RPMI8226 (cell line): ENCODE data around the gene UBAC2.

Experiments
- DNase-seq: peaks from one replicate; pipeline ENCODE4 v3.0.0-alpha.2; 2015

Gene UBAC2

DNA sequence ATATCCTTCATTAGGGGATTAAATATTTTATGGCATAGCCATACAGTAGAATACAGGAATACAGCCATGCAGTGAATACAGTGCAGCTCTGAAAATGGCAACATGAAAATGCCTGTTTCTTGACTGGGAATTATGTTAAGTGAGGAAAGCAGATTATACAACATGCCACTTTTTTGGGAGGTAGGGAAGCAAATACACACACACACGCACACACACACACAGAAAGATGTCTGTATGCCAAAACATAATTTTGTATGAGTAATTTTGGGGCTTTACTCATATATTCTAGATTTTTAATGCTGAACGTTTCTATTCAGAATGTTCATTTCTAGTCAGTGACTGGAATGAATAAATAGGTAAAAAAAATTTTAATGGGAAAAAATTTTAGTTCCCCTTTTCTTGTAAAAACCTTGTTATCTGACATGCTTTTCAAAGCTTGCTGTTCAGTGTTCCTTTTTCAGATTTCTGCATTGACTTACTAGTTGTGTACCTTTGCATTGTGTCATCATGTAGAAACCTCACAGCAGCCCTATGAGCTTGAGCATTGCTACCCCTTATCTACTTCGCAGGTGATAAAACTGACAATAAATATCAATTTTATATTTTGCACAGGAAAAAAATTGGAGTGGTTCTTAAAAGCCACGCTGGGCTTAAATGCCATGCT, 98.7 kb downstream of the UBAC2 start:
- no peak for DNase-seq

DNA sequence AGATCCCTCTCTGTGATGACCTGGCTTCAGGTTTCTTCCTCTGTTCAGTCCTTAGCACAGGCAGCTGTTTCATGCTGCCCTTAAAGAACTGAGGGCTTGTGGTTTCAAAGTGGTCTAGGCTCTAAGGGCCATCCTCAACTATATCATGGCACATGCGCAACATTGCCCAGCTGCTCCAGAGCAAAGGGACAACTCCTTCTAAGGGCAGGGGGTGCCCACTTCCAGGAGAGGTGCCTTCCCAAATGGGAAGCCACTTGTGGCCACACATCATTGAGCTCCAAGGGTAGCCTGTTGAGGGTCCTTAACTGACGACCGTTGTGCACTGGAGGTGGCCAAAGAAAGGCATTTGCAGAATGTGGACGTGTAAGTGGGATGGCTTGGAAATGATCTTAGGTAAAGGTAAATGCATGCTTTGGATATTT, 99.3 kb downstream of the UBAC2 start:
- no peak for DNase-seq

DNA sequence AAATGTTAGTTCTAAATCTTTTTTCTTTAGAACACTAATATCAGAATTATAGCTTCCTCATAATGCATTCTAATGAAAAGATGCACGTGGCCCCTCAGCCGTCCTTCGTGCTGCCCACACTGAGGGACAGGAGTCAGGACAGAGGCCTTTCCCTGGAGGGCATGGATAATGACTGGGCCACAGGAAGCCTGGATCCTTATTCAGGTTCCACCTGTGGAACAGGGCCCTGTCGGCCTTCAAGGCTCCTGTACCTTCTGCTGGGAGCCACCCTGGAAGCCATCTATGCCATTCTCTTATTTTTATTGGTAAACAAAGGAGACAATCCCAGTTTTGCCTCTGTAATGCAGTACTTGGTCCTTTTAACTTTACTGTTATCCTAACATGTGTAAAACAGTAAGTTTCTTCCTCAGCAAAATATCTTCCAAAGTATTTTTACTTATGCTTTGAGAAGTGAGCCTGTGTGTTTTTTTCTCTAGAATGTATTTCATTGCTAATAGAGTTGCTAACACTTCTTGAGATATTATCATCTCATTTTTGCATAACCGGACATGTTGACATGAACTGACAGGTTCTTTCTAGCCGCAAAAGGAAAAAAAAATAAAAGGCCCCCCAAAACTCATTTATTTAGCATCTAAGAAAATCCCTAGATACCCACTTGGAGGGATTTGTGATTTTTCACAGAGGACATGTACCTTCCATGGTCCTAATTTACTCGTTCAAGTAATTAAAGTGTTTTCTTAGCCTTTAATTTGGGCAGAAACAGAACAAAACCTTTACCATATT, 100.6 kb downstream of the UBAC2 start:
- no peak for DNase-seq

DNA sequence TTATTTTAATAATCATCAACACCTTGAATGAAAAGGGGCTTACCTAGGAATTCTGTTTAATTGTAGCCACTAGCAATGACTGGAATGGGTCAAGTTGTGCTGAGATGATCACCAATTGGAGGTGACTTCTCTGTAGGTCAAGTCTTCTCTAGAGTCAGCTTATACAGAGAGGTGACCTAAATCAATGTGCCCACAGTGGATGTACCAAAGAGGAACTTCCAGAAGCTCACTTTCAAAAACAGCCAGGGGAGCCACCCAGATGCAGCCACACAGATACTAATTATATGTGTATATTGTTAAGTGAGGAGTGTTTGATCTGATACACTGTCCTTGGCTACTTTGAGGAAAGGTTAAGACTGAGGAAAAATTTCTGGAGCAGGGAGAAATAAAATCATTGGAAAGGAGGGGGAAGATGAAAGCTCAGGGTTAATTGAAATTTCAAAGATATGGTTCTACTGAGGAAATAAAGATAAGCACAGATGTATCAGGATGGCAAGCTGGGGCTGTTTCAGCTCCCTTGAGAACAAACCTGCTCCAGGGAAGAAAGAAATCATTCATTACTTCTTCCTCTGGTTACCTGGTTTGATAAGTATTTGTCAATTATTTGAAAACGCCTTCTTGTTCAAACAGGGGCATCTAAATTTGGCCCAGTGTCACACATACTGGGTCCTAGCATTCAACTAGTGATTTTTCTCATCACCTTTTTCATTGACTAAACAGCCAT, 101.4 kb downstream of the UBAC2 start:
- no peak for DNase-seq

DNA sequence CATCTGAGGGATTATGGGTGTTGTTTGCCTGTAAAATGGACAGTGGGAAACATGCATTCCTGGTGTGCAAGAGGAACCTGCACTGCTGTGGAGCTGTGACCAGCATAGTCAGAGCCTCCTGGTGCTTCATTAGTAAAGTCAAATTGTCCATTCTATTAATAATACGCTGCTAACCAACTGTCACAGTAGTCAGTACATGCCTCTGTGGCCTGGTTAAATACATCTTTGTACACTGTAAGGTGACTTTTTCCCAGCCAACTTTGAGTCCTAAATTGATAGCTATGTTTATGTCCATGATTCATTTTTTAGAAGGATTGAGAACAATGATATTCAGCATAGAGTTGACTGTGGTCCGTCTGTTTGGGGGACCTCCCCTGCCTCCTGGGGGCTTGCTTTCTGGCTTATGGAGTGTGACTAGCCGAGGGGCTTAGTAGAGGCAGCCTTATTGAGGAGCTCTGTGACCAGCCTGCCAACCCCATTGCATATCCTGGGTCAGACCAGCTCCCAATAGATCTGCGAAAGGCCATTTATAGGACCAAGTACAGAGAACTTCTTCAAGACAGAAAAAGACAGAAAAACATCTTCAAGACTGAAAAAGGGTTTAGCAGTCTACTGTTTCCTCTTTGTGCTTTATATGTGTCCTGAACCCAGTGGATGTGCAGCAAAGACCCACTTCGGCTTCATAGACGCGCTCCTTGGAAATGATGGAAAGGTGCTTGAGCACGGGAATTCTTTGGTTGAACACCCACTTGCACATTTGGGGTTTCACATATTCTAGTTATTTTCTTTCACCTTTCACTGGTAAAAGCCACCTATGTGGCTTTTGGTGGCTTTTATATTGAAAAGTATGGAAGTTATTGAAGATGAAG, 102.2 kb downstream of the UBAC2 start:
- DNase-seq = no peak

DNA sequence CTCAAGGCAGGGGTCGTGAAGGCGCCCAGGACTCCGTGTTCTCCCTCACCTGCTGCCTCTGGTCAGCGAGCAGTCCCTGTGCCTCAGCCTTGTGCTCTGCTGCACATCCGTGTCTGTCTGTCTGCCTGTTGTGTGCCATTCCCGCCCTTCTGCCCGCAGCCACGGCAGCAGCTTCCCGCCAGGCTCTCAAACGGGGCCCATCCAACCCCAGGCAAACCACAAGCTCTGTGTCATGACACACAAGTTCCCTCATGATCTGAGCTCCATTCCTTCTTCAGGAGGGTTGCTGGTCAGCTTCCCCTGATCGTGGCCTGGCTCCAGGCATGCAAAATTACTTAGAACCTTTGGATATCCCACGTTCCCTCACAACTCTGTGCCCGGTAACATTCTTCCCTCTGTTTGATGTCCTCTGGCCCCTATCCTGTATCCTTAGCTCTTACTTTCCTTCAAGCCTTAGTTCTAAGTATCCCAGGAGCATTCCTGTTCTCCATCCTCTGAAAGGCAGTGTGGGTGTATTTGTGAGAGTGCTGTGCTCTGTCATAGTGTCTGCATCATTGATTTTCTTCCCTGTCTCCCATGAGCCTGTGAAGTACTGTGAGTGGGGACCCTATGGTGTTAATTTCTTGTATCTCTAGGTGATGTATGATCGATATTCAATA, 103.3 kb downstream of the UBAC2 start:
- DNase-seq = no peak

DNA sequence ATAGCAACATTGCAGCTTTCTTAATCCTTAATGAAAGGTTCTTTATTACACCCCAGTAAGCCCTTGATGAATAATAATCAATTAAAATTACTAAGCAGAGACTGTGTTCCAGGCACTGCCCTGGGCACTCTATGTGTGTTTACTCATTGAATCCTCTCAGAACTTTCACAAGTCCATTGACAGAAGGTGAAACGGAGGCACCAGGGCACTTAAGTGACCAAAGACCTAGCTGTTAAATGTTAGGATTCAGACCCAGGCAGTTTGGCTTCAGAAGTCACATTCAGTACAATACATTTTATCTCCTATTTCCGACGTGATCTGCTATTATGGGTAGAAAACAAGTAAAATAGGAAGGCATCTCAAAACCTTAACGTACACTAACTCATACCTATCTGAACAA, 103.9 kb downstream of the UBAC2 start:
- DNase-seq = no peak

DNA sequence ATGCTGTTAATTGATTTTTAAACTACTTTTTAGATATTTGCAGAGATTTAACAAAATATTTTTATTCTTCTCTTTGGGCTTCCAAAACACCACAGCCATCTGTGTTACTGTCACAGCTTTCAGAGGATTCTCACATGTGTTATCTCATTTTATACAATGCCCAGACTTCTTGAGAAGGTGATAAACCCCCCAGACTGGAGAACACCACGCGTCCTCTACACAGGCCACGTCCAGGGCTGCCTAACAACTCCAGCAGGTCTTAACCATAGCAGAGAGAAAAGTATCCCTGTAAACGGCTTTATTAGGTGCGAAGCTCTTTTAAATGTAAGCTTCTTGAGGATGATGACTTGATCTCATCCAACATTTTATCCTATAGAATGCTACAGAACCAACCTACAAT, 104.5 kb downstream of the UBAC2 start:
- DNase-seq = no peak

DNA sequence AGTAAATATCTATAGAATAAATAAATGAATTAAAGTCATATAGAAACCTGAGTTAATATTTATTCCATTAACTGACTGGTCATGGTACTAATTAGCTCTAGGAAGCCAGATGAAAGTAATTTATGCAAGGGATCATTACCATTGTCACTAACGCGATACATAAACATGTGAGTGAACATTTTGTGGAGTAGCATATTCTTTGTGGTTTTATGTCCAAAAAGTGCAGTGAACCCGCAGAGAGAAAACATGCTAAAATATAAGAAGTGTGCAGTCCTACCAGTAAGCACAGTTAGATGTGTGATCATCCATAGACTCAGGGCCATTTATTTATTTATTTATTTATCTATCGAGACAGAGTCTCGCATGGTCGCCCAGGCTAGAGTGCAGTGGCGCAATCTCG, 104.9 kb downstream of the UBAC2 start:
- no peak for DNase-seq

DNA sequence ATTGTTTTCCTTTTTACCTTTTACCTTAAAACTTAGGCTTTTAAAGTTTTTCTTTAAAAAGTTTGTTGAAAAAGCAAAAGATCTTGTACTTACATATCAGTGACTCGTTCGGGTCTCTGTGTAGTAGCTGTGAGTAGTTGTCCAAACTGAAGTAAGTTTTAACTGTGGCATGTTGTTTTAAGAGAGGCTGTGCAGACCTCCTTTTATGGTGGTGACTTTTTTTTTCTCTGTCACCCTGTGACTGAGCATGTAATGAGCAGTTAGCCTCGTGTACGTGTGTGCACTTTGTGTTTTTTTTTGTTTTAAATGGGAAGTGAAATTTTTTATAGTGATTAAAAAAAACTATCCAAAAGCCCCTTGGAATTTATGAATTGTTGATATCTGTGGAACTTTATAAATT, 106.6 kb downstream of the UBAC2 start, which contains the start of gene GPR183:
Gene GPR183 (minus strand): TSS at position 153 of the 400 bp plus-strand sequence. CDS start 11,254 bp downstream, outside the sequence.
- DNase-seq = no peak

DNA sequence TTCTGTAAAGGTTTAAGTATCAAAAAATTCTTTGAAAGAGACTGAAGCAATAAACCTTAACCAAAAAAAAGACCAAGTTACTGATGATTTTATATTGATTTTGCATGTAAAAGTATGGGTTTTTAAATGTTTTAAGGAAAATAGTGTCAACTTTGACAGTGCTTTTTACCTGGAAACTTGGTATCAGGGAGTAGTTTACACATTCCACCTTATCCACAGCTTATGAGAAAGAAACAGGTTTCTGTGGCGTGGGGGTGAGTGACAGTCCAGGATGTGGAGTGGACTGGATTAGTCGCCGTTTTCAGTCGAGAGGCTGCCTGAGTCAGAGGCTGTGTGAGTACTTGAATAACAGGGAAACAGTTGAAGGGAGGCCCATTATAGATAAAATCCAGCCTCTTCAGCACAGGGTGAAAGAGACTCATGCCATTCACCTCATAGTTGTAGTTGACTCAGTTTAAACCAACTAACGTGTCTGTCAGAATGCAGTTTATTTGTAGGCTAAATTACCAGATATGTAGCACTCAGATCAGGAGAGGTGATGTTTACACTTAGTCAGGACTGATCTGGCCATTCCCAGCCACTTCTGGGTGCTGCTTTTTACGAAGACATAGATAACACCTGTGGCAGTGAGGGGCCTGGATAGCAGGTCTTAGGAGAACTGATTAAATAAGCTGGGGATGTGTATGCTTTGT, 107.1 kb downstream of the UBAC2 start:
- DNase-seq = no peak

DNA sequence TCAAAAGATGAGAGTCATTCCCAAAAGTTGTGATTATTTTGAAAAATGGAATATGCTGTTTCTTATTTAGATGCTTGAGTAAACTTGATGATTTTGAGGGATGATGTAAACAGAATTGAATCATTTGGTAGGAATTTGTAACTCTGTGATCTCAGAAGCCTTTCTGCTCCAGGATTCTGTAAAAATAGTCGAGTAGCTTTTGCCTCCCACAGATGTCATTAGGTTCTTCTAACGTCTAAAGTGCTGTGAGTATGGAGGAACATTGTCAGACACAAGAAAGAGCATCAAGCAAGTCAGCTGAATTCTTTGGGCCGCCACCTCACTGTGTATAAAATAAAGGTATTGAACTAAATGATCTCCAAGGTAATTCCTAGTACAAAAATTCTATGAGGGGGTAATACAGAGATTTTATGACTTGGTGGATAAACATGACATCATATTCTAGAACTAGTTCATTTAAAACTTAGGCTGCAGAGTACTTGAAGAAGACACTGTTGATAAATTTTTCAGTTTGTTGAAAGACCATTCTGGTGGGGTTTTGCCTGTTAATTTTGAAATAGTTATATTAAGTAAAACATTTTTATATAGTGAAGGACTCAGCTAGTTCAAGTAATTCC, 107.9 kb downstream of the UBAC2 start:
- no peak for DNase-seq

DNA sequence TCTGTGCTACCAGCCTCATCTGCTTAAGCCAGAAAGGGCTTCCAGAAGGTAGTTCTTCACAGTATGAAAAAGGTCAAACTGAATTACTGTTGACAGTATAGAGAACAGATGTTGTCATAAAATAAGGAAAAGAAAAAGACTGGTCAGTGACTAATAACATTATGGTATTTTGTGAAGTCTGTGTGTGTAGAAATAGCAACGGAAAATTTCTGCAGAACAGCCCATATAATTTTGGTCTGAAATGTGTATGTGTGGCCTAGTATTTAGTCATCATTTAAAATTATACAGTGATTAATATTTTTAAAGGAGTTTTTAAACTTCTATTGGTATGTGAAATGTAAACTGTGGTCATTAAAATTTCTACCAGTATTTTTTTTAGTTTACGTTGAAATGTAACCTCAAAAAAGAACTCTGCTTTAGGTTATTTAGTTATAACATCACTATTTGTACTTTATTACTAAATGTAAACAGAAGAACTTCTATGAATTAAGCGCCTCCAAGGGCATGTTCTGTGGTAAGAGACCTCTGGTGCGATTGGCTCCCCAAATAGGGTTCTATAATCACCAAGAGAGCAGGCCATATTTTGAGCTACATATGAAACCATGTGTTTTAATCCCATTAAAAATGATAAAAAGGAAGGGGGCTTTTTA, 109.9 kb downstream of the UBAC2 start:
- DNase-seq = no peak

DNA sequence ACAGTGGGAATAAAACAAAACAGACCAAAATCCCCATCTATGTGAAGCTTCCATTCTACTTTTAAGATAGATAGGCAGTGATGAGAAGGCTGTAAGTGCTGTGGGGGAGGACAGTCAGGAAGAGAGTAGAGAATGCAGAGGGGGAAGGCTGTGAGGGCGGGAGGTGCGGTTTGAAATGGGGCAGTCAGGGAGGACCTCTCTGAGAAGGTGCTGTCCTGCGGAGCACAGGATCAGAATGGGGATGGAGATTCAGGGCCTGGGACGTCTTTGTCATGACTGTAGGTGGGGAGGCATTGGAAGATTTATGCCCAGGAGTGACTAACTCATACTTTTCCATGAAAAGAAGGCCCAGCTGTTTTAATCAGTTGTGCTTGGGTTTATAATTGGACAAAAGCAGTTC, 110.5 kb downstream of the UBAC2 start:
- DNase-seq = no peak

DNA sequence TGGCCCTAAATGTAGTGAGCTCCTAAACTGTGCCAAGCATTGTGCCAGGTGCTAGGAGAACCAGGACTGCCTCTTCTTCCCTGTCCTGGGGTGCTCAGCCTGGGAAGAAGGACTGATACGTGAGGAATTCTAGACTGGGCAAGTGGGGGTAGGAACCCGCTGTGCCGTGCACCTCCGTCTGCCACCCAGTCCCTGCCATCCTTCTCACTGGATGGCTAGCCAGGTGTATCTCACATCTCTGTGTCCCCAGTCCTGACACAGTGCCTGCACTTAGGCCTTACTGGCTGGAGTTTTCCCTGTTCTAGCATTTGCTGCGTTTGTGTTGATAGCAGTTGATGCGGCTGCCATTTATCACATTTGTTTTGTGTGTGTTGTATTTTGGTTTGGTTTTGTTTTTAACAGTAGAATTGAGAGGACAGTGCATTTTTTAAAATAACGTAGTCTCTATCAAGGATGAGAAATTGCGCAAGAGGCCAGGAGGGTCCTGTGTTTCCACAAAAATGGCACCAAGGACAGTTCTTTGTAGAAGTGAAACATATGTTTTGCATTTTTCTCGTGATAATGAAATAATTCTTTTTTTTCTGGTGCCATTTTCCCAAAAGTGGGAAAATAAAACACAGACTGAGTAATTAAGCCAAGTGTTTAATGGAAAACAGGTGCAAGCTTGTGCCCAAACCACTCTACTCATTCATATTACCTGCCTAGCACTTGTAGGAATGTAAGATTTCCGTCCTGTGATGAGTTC, 111.3 kb downstream of the UBAC2 start:
- DNase-seq = no peak

DNA sequence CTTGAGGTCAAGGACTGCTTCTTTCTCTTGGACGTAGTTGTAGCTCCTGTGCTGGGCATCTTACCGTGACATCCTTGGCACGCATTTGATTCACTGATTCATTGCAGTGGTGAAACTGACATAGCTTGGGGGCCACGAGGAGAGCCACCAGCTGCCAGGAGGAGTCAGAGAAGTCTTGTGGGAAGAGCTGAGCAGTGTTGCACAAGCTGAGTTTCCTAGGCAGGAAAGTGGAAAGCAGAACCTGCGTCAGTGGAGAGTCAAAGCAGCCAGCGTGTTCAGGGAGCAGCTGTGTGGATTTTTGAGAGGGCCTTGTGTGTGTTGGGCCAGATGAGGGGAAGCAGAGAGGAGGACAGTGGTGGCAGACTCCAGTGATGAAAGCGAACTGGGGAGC, 111.8 kb downstream of the UBAC2 start:
- DNase-seq = no peak

DNA sequence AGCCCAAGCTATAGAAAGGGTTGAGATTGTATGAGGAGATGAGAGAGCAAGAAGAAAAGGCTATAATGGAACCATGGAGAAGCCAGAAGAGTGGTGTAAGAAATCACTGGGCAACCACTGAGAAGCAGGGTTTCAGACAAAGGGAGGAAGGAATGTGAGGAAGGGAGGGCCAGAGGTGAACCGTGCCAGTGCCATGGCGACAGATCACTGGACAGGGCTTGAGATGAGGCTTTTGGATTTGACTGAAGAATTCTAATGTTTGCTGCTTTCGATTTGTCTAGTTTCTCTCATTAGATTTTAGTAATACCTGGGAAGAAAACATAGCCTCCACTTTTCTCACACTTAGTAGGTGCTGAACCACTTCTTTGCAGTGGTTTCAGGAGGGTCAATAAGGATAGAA, 112.8 kb downstream of the UBAC2 start:
- no peak for DNase-seq

DNA sequence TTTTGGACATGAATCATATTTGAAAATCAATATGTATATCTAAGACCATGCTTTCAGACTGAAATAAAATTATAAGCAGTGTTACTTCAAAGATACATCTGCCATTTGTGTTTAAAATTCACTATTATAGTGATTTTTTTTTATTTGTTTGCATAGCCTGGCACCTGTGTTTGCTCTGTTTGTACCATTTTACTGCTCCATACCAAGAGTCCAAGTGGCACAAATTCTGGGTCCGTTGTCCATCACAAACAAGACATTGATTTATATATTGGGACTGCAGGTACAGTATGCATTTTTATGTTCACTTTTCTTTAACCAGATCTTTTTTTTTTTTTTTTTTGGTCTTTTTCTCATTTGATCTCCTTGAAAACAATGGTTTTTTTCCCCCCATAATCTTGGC, 113.3 kb downstream of the UBAC2 start:
- DNase-seq = no peak

DNA sequence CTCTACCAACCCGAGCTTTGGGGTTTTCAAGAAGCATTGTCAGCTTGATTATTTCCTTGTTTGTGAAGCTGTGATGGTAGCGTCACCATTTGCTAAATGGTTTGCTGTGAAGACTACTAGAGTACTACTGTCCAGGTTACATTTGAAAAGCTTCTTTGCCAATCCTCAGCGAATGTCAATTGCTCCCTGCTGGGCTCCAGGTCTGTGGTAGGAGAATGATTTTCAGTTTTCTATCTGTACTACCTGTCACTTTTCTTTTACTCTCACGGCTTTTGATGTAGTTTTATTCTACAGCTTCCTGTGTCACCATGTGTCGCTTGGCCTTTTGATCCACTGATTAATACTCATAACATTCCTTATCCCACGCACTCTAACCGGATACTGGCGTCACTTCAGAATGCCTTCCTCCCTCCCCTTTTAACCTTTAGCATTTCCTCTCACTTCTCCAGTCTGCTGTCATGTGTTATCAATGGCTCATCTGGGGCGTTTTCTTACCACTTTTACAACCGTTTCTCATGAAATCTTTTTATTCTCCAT, 114.1 kb downstream of the UBAC2 start:
- no peak for DNase-seq

DNA sequence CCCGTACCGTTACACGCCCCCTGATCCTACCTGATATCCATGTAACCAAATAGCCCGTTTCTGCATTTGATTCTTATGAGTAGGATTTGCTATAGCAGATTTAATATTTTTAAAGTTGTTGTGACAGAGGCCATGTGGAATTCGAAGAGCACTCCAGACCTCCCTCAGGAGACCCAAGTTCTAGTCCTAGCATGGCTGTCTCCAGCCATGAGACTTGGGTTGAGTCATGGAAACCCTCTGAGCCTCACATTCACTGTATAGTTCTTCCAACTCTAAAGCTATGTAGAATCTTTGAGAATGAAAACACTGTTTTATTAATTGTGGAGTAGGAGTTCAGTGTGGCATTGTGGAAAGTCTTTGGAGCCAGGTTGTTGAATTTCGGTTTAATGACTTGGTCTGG, 114.5 kb downstream of the UBAC2 start:
- no peak for DNase-seq
